Activated naive CD4-positive, alpha-beta T cell treated with anti-CD3 and anti-CD28 coated beads for 36 hours (primary cell): ENCODE results near the gene ID2. TPM values are rescaled to one million over a fixed set of nuclear protein-coding genes. Genes with fewer than 3 reads are reported as not detected.

Source experiments
- CTCF ChIA-PET: fragments of 350-600 bp; sonication (Branson Sonifier 250); formaldehyde crosslinking; loops from one replicate; lab custom pipeline; 2021; ENCODE audit warnings: antibody characterized with exemption; lab: Charles Lee
- DNase-seq: peaks from one replicate; pipeline ENCODE4 v3.0.0-alpha.2; 2020
- H3K27ac Mint-ChIP-seq: one replicate; pipeline ENCODE4 v1.8.0; 2021; ENCODE audit warnings: mild to moderate bottlenecking, mixed read lengths
- H3K27me3 Mint-ChIP-seq: one replicate; pipeline ENCODE4 v1.8.0; 2021; ENCODE audit warnings: low read depth, mixed read lengths
- H3K36me3 Mint-ChIP-seq: one replicate; pipeline ENCODE4 v1.8.0; 2021; ENCODE audit warnings: low read depth, mixed read lengths
- H3K4me1 Mint-ChIP-seq: one replicate; pipeline ENCODE4 v1.8.0; 2021; ENCODE audit warnings: low read depth, mixed read lengths
- H3K4me3 Mint-ChIP-seq: one replicate; pipeline ENCODE4 v1.8.0; 2021; ENCODE audit warnings: mild to moderate bottlenecking, moderate library complexity, mixed read lengths
- H3K9me3 Mint-ChIP-seq: one replicate; pipeline ENCODE4 v1.8.0; 2021; ENCODE audit warnings: mixed read lengths
- intact Hi-C: fragments of 100-400 bp; cut with micrococcal nuclease; formaldehyde crosslinking; loops from one replicate; pipeline ENCODE4 v1.15.1; 2023
- total RNA-seq, 2 experiments: library from RNA; stranded (reverse); gene quantifications; one replicate each; pipeline ENCODE4 v1.2.3, GENCODE V29; 2021

The ID2 gene
- total RNA-seq, 2 experiments from 2014 or later = 73.9 to 81.9 TPM

DNA sequence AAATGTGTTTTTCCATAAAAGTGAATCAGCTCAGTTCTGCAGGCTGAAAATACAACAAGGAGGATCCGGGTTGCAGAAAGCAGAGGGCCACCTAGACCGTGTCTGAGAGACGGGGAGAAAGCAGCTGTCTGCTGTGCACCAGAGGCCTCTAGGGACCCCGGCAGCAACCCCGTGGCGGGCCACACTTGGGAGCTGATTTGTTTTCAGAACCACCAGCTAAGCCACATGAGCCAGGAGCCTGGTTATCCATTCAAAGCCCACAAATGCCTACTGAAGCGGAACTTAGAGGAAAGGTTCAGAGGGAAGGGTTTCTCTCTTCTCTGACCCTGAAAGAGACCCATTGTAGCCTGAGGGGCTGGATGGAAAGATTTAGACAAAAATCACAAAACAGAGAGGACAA is 28.4 kb upstream of the ID2 start:
- Mint-ChIP-seq H3K4me1 (peaks cover 14% of the 10 kb centered on the region), H3K27ac (no peak overlapping the region), H3K9me3 (no peaks in the 10 kb centered on the region), H3K27me3 (peaks cover 11% of the 10 kb centered on the region), H3K4me3 (no peak overlapping the region), H3K36me3 (no peaks in the 10 kb centered on the region)
- intact Hi-C loops = no loop called here
- CTCF ChIA-PET = interaction anchor here (0.5 kb wide), 1 partner anchor 157 kb away, joined by 3 read pairs; no protein-coding TSS in a partner anchor
- no peak for DNase-seq

DNA sequence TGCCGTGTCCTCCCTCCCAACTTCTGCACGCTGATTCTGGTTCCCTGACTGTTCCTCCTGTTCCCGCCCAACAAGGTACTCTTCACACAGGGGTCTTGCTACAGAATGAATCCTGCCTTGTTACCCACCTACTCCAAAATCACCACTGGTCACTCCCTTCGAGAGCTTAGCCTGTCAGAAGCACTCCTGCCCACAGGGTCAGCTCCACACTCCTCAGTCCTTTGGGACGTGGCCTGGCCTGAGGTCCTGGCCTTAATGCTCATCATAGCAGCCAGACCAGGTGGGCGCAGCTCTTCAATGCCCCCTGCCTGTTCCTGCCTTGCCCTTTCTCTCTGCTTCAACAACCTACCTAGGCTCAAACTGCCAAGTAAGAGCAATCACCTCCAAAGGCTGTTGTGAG is 27.8 kb upstream of the ID2 start:
- no peak overlapping the region for H3K4me3 Mint-ChIP-seq
- intact Hi-C loops = no loop called here
- no peak overlapping the region for H3K27ac Mint-ChIP-seq
- H3K9me3 Mint-ChIP-seq = no peaks in the 10 kb centered on the region
- H3K4me1 Mint-ChIP-seq = peaks cover 14% of the 10 kb centered on the region
- CTCF ChIA-PET = no interaction called here
- DNase-seq = no peak
- H3K27me3 Mint-ChIP-seq = peaks cover 14% of the 10 kb centered on the region
- no peaks in the 10 kb centered on the region for H3K36me3 Mint-ChIP-seq

DNA sequence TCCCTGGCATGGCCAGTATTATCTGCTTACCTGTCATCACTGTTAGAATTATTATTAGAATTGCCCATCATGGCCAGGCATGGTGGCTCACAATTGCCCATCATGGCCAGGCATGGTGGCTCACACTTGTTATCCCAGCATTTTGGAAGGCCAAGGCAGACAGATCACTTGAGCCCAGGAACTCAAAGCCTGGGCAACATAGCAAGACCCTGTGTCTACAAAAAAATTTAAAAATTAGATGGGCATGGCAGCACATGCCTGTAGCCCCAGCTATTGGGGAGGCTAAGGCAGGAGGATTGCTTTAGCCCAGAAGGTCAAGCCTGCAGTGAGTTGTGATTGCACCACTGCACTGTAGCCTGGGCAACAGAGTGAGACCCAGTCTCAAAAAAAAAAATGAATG is 27.4 kb upstream of the ID2 start:
- Mint-ChIP-seq H3K9me3 (no peaks in the 10 kb centered on the region), H3K4me1 (peaks cover 14% of the 10 kb centered on the region), H3K36me3 (no peaks in the 10 kb centered on the region), H3K27me3 (peaks cover 14% of the 10 kb centered on the region), H3K27ac (no peak overlapping the region), H3K4me3 (no peak overlapping the region)
- CTCF ChIA-PET = no interaction called here
- intact Hi-C loops = no loop called here
- no peak for DNase-seq

DNA sequence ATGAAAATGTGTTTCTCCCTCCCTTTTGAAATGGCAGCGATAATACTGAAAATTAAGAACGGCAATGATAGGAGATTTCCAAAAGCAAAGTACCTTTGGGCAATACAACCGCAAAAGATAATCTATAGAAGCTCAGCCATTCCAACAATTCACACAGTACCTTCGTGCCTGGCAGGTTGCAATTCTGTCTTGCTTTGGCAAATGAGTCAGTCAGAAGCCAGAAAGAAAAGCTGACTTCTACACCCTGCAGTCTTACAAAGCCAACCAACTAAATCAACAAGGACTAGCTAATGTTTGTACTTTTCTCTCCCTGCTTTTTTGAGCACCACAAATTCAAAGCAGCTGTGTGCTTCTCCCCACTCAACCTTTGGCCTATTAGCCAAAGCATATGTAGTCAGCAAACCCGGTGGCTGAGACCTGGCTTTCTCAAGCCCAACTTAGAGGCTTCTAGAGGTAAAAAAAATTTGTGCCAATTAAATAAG is 25.7 kb upstream of the ID2 start:
- H3K4me3 Mint-ChIP-seq = no peak overlapping the region
- peaks cover 14% of the 10 kb centered on the region for H3K4me1 Mint-ChIP-seq
- no peaks in the 10 kb centered on the region for H3K36me3 Mint-ChIP-seq
- intact Hi-C loops = loop anchor here (2.0 kb wide), 1 partner anchor 23 kb away; no protein-coding TSS in a partner anchor
- no peak for DNase-seq
- H3K9me3 Mint-ChIP-seq = no peaks in the 10 kb centered on the region
- no peak overlapping the region for H3K27ac Mint-ChIP-seq
- CTCF ChIA-PET = interaction anchor here (0.5 kb wide), 1 partner anchor 215 kb away, joined by 3 read pairs; no protein-coding TSS in a partner anchor
- peaks cover 14% of the 10 kb centered on the region for H3K27me3 Mint-ChIP-seq

DNA sequence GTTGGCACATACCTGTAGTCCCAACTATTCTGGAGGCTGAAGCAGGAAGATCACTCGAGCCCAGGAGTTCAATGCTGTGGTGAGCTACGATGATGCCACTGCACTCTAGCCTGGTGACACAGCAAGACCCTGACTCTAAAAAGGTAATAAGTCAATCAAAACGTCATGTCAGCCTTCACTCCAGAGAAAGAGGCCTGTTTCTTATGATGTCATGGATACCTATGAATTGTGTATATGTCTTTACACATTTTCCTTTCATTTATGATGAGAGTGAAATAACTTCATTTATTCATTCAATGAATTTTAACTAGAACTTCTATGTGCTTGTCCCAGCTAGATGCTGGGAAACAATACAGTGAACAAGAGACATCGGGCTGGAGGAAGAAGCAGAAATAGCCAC is 25.0 kb upstream of the ID2 start:
- peaks cover 14% of the 10 kb centered on the region for H3K4me1 Mint-ChIP-seq
- peaks cover 14% of the 10 kb centered on the region for H3K27me3 Mint-ChIP-seq
- no peak for DNase-seq
- no peaks in the 10 kb centered on the region for H3K9me3 Mint-ChIP-seq
- no peak overlapping the region for H3K4me3 Mint-ChIP-seq
- CTCF ChIA-PET = interaction anchor here (0.5 to 0.6 kb wide), 2 partner anchors 113 to 224 kb away, joined by 3 to 8 read pairs; no protein-coding TSS in a partner anchor
- no peaks in the 10 kb centered on the region for H3K36me3 Mint-ChIP-seq
- intact Hi-C loops = loop anchor here (2.0 kb wide), 1 partner anchor 22 kb away; no protein-coding TSS in a partner anchor
- H3K27ac Mint-ChIP-seq = no peak overlapping the region

DNA sequence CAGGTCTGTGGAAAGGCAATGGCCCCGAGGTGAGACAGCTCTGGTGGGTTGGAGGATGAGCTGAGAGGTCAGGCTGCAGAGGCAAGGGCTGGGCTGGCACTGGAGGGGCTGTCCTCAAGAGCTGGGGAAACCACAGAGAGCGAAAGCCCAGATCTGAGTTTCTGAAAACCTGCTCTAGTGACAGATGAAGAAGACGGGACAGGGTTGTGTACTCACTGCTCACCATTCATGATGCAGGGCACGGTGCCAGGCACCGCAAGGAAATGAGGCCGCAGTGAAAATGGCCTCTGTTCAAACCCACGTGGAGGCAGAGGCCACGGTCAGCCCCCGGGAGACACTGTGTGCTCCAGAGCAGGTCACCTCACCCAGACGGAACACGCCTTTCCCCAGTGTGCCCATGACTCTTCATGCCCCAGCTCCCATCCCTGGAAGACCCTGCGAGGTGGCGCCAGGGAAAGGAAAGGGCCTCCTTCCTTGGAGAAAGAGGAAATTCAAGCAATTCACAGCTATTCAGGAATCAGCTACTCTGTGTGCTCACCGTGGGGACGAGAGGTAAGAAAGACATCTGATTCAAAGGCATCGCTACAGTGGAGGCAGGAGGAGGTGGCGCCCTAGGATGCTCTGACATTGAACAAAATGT is 24.3 kb upstream of the ID2 start:
- intact Hi-C loops = loop anchor here (2.0 kb wide), 1 partner anchor 21 kb away; no protein-coding TSS in a partner anchor
- CTCF ChIA-PET = interaction anchor here (0.6 kb wide), 1 partner anchor 224 kb away, joined by 8 read pairs; no protein-coding TSS in a partner anchor
- Mint-ChIP-seq H3K36me3 (no peaks in the 10 kb centered on the region), H3K27ac (no peak overlapping the region), H3K4me3 (no peak overlapping the region), H3K4me1 (peaks cover 18% of the 10 kb centered on the region), H3K9me3 (no peaks in the 10 kb centered on the region), H3K27me3 (peaks cover 14% of the 10 kb centered on the region)
- DNase-seq = peak; percentile 56

DNA sequence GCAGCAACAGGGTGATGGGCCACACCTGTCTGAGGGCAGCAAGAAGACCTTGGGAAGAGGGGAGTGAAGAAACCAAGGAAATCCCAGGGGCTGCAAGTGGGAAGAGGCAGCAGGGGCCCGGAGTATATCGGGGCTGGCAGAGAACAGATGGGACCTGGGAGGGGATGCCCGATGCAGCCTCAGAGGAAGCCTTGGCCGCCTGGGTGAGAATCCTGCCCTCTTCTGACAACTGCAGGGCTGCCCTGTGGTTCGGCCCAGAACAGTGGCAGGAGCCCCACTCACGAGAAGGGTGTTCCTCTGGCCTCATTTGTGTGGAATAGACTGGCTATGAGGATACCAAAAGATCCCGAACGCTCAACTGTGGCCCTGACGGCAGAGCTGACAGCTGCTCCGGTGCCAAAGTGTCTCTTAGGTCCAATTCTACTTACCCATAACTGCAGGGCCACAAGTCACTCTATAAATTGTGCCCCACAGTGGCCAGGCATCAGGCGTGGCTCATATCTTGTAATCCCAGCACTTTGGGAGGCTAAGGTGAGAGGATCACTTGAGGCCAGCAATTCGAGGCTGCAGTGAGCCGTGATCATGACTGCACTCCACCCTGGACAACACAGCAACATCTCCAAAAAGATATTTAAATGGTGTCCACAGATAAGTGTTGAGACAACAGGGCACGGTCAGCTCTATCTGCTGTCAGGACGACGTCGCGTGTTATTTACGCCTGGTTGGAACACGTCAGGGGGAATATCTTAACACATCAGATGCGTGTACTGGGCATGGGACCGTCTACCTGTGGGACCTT is 23.6 kb upstream of the ID2 start:
- Mint-ChIP-seq H3K27ac (no peak overlapping the region), H3K27me3 (peaks cover 14% of the 10 kb centered on the region), H3K36me3 (no peaks in the 10 kb centered on the region), H3K4me3 (no peak overlapping the region), H3K9me3 (no peaks in the 10 kb centered on the region), H3K4me1 (peaks cover 22% of the 10 kb centered on the region)
- intact Hi-C loops = no loop called here
- CTCF ChIA-PET = no interaction called here
- no peak for DNase-seq

DNA sequence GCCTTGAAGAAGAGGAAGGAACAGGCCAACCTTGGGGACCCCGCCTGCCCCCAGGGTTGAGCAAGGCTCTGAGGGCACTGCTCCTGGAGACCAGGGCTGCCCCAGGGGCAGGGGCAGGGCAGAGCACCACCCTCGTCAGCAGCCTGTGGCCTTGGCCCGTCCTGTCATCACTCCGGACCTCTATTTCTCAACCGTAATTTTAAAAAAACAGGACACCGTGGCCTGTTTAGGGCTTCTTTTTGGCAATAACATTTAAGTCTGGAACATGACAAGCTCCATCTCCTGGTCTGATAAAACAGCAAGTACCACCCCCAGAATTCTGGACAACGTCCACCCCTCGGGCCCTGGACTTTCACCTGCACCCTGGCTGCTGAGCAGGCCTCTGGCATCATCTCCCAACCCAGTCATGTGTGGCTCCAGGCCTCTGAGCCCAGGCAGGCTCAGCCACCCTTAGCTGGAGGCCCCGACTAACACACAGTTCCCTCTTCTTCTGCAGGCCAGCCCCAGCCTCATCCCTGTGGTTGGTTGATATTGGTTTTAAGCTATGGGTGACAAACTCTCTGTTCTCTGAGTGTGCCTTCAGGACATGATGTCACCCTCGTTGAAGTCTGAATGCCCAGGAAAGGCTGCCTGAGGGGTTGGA is 22.6 kb upstream of the ID2 start:
- CTCF ChIA-PET = no interaction called here
- no peak overlapping the region for H3K4me3 Mint-ChIP-seq
- H3K4me1 Mint-ChIP-seq = peaks cover 27% of the 10 kb centered on the region
- intact Hi-C loops = no loop called here
- H3K27me3 Mint-ChIP-seq = peaks cover 14% of the 10 kb centered on the region
- H3K27ac Mint-ChIP-seq = no peak overlapping the region
- H3K9me3 Mint-ChIP-seq = no peaks in the 10 kb centered on the region
- no peaks in the 10 kb centered on the region for H3K36me3 Mint-ChIP-seq
- no peak for DNase-seq

DNA sequence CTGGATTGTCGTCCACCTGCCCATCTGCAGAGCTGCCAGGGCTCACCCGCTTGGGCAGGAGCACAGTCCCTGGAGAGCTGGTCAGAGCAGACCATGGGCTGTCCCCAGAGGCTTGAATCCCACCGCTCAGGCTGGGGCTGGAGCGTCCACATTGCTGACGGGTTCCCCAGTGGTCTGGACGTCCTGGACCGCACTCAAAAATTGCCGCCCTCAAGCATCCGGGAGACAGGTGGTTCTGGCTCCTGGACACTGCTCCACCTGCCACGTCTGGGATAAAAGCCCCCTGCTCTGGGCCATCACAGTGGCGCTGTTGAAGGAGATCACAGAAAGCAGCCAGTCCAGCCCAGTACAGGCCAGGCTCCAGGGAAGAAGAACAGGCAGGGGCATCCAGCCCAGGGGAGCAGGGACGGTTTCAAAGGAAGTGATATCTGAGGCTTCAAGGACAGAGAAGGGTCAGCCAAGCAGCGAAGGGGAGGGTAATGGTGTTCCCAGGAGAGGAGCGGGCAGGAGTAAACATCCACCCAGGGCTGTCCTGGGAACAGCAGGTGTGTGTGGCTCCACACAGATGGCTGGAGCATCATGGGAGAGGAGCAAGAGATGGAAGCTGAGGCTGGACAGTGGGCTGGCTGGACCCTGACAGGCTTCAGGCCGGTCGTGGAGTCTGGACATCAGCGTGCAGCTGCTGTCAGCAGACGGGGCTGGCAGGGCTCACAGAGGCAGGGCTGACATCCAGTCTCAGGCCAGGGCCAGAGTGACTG is 21.9 kb upstream of the ID2 start:
- Mint-ChIP-seq H3K9me3 (no peaks in the 10 kb centered on the region), H3K27me3 (peaks cover 14% of the 10 kb centered on the region), H3K27ac (no peak overlapping the region), H3K4me1 (peaks cover 30% of the 10 kb centered on the region), H3K36me3 (no peaks in the 10 kb centered on the region), H3K4me3 (no peak overlapping the region)
- CTCF ChIA-PET = no interaction called here
- intact Hi-C loops = loop anchor here (5.0 kb wide), 2 partner anchors 83 to 118 kb away; no protein-coding TSS in a partner anchor
- no peak for DNase-seq

DNA sequence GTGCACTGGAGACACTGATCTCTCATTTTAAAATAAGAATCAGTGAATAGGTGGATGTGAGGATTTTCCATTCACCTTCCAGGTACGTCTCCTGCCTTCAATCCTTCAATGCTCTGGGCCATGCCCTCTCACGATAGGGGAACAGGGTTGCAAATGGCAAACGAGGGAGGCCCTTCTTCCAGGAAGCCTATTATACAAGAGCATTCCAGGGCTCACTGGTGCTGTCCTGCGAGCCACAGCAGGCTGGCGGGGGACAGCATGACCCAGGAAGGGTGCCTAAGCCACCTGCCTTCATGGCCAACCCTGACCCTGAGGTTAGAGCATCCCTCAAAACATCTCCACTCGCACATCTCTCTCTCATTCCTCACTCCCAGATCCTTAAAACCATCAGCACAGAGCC is 20.6 kb upstream of the ID2 start:
- Mint-ChIP-seq H3K4me3 (no peak overlapping the region), H3K9me3 (no peaks in the 10 kb centered on the region), H3K4me1 (peaks cover 34% of the 10 kb centered on the region), H3K27me3 (peaks cover 7% of the 10 kb centered on the region), H3K36me3 (no peaks in the 10 kb centered on the region), H3K27ac (no peak overlapping the region)
- CTCF ChIA-PET = no interaction called here
- intact Hi-C loops = loop anchor here (5.0 kb wide), 2 partner anchors 84 to 119 kb away; no protein-coding TSS in a partner anchor
- DNase-seq = no peak

DNA sequence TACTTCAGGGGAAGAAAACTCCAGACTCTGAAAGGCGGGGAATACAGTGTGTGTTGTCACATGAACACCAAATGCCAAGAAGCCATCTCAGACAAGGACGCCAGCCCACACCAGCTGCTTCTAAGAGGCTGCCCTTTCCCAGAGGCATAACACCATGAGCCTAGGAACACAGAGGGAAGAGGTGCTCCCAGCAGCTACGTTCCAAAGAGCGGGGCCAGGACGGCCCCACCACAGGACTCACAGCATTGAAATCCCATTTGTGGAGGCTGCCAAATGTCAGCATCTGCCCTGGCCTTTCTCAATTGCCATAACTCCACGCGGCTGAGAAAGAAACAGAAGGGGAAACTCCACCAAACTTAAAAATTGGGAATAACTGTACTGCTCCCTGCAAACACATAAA is 20.1 kb upstream of the ID2 start:
- CTCF ChIA-PET = no interaction called here
- H3K27ac Mint-ChIP-seq = no peak overlapping the region
- no peaks in the 10 kb centered on the region for H3K9me3 Mint-ChIP-seq
- peaks cover 7% of the 10 kb centered on the region for H3K27me3 Mint-ChIP-seq
- H3K36me3 Mint-ChIP-seq = no peaks in the 10 kb centered on the region
- intact Hi-C loops = loop anchor here (5.0 kb wide), 2 partner anchors 84 to 119 kb away; no protein-coding TSS in a partner anchor
- H3K4me1 Mint-ChIP-seq = peaks cover 31% of the 10 kb centered on the region
- no peak for DNase-seq
- no peak overlapping the region for H3K4me3 Mint-ChIP-seq
